TTC549 (cell line): ENCODE measurements around the gene ZNF674.

Source experiments
- FAIRE-seq: peaks from 2 replicates; lab custom pipeline; 2012; peaks lifted over from hg19 to GRCh38; lab: Jason Lieb, UNC

The ZNF674 gene

GRCh38 chrX:46545111-46546005, at the start of gene ZNF674:
ZNF674 (minus strand) TSS chrX:46545421; CDS start chrX:46542087, 3,334 bp downstream.
- FAIRE-seq: no peak

GRCh38 chrX:46589977-46590723, 44.9 kb upstream of the ZNF674 start:
- no peak for FAIRE-seq

GRCh38 chrX:46588263-46588662, 43.0 kb upstream of the ZNF674 start:
- no peak for FAIRE-seq

- FAIRE-seq: no peak
Measured at GRCh38 chrX:46587753-46588171, 42.5 kb upstream of the ZNF674 start.

- no peak for FAIRE-seq
Measured at GRCh38 chrX:46587158-46587557, 41.9 kb upstream of the ZNF674 start.

GRCh38 chrX:46584736-46585135, 39.5 kb upstream of the ZNF674 start:
- FAIRE-seq: no peak

GRCh38 chrX:46582966-46583365, 37.7 kb upstream of the ZNF674 start:
- FAIRE-seq: no peak

- FAIRE-seq: no peak
Measured at GRCh38 chrX:46582325-46582724, 37.1 kb upstream of the ZNF674 start.

GRCh38 chrX:46580613-46581012, 35.4 kb upstream of the ZNF674 start:
- no peak for FAIRE-seq

- no peak for FAIRE-seq
Measured at GRCh38 chrX:46579250-46579649, 34.0 kb upstream of the ZNF674 start.

- FAIRE-seq: no peak
Measured at GRCh38 chrX:46577221-46578005, 32.2 kb upstream of the ZNF674 start.

GRCh38 chrX:46576458-46576857, 31.2 kb upstream of the ZNF674 start:
- FAIRE-seq: no peak

GRCh38 chrX:46575991-46576392, 30.8 kb upstream of the ZNF674 start:
- no peak for FAIRE-seq

GRCh38 chrX:46575586-46575985, 30.4 kb upstream of the ZNF674 start:
- FAIRE-seq: no peak

GRCh38 chrX:46574774-46575381, 29.7 kb upstream of the ZNF674 start:
- no peak for FAIRE-seq

- FAIRE-seq: no peak
Measured at GRCh38 chrX:46573892-46574773, 28.9 kb upstream of the ZNF674 start.

- no peak for FAIRE-seq
Measured at GRCh38 chrX:46573331-46573891, 28.2 kb upstream of the ZNF674 start, which contains the start of gene CHST7. CHST7 (plus strand) TSS chrX:46573765; CDS start chrX:46573932, 167 bp downstream.

GRCh38 chrX:46572340-46572936, 27.2 kb upstream of the ZNF674 start:
- no peak for FAIRE-seq

GRCh38 chrX:46571423-46572339, 26.5 kb upstream of the ZNF674 start:
- FAIRE-seq: no peak
